Fibroblast of skin of left quadriceps (primary cell): ENCODE data around the gene FAXDC2.
"Not testable (repeated sequence)": the region's sequence is repeated elsewhere in the genome, so short reads cannot be mapped to it uniquely, and the experiment has no call there.

Experiments used
- DNase-seq, 2 experiments: peaks; one replicate each; pipeline ENCODE4 v3.0.0-alpha.2; 2013; ENCODE audit warnings: low read depth in 2 of 2

Gene FAXDC2

GRCh38 chr5:154830596-154830995 is 19.8 kb downstream of the FAXDC2 start:
- DNase-seq = no peak

- DNase-seq = no peak
Measured at GRCh38 chr5:154830219-154830595, 20.2 kb downstream of the FAXDC2 start.

GRCh38 chr5:154829589-154830218 is 20.7 kb downstream of the FAXDC2 start:
- DNase-seq = no peak

- no peak for DNase-seq
Measured at GRCh38 chr5:154829181-154829588, 21.2 kb downstream of the FAXDC2 start.

GRCh38 chr5:154824070-154824469 is 26.3 kb downstream of the FAXDC2 start:
- no peak for DNase-seq

GRCh38 chr5:154823605-154824004 is 26.8 kb downstream of the FAXDC2 start:
- no peak for DNase-seq

GRCh38 chr5:154822896-154823295 is 27.5 kb downstream of the FAXDC2 start:
- DNase-seq = not testable (repeated sequence)

- DNase-seq = no peak
Measured at GRCh38 chr5:154820383-154820782, 30.0 kb downstream of the FAXDC2 start.

- no peak for DNase-seq
Measured at GRCh38 chr5:154819546-154819945, 30.9 kb downstream of the FAXDC2 start.

- no peak for DNase-seq
Measured at GRCh38 chr5:154818471-154819116, 31.8 kb downstream of the FAXDC2 start.

- no peak for DNase-seq
Measured at GRCh38 chr5:154817815-154818214, 32.6 kb downstream of the FAXDC2 start.

GRCh38 chr5:154816891-154817492 is 33.4 kb downstream of the FAXDC2 start:
- no peak for DNase-seq

- DNase-seq = no peak
Measured at GRCh38 chr5:154815684-154816247, 34.6 kb downstream of the FAXDC2 start.

- no peak for DNase-seq
Measured at GRCh38 chr5:154815025-154815424, 35.4 kb downstream of the FAXDC2 start.

- no peak for DNase-seq
Measured at GRCh38 chr5:154813736-154814135, 36.7 kb downstream of the FAXDC2 start.

- no peak for DNase-seq
Measured at GRCh38 chr5:154813158-154813557, 37.2 kb downstream of the FAXDC2 start.

GRCh38 chr5:154811653-154812465 is 38.5 kb downstream of the FAXDC2 start:
- peak; percentile 28 to 34 for DNase-seq

GRCh38 chr5:154811239-154811638 is 39.2 kb downstream of the FAXDC2 start:
- no peak for DNase-seq

- DNase-seq = no peak
Measured at GRCh38 chr5:154806176-154806575, 44.2 kb downstream of the FAXDC2 start.

GRCh38 chr5:154802050-154802449 is 48.4 kb downstream of the FAXDC2 start:
- no peak for DNase-seq

- no peak for DNase-seq
Measured at GRCh38 chr5:154801083-154801482, 49.3 kb downstream of the FAXDC2 start.

- DNase-seq = no peak
Measured at GRCh38 chr5:154800582-154800981, 49.8 kb downstream of the FAXDC2 start.
